Activated CD4-positive, alpha-beta T cell treated with anti-CD3 and anti-CD28 coated beads, Interleukin-2, amount 10 ng/mL, durations not matched to agents 24 days and 14 days (primary cell): ENCODE results near the gene SH3GL2. TPM values are rescaled to one million over a fixed set of nuclear protein-coding genes. Genes with fewer than 3 reads are reported as not detected.

Experiments used
- DNase-seq: peaks from one replicate; pipeline ENCODE4 v3.0.0; 2022
- H3K27ac Mint-ChIP-seq: one replicate; pipeline ENCODE4 v1.8.0; 2022; ENCODE audit warnings: mild to moderate bottlenecking, mixed read lengths
- H3K27me3 Mint-ChIP-seq: one replicate; pipeline ENCODE4 v1.8.0; 2022; ENCODE audit warnings: mixed read lengths
- H3K36me3 Mint-ChIP-seq: one replicate; pipeline ENCODE4 v1.8.0; 2022; ENCODE audit warnings: low read depth, mild to moderate bottlenecking, mixed read lengths
- H3K4me1 Mint-ChIP-seq: one replicate; pipeline ENCODE4 v1.8.0; 2021; ENCODE audit warnings: mixed read lengths
- H3K4me3 Mint-ChIP-seq: one replicate; pipeline ENCODE4 v1.8.0; 2022; ENCODE audit warnings: mild to moderate bottlenecking, moderate library complexity, mixed read lengths
- H3K9me3 Mint-ChIP-seq: one replicate; pipeline ENCODE4 v1.8.0; 2021; ENCODE audit warnings: mixed read lengths
- intact Hi-C: fragments of 100-400 bp; cut with micrococcal nuclease; formaldehyde crosslinking; loops from one replicate; pipeline ENCODE4 v1.15.1; 2023
- total RNA-seq: library from RNA; stranded (reverse); gene quantifications from 2 replicates; pipeline ENCODE4 v1.2.3, GENCODE V29; 2022

SH3GL2 gene
- total RNA-seq, 1 donor from 2014 or later, result not detected

DNA sequence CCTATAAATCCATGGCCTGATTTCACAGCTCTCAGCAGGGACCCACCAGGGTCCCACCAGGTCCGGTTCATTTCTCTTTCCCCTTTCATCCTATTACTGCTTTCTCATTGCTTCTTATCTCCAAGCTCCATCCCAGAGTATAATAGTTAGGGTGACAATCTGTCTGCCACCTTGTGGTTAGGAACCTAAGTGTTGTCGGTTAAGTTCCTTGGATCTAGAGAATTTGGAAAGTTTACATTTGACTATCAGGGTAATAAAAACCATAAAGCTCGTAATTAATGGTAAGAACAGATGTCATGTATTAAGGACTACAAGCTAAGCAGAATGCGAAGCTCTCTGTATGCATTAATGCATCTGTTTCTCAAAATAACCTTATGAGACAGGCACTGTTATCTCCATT, 259.1 kb downstream of the SH3GL2 start:
- Mint-ChIP-seq H3K36me3 (no peaks in the 10 kb centered on the region), H3K9me3 (no peaks in the 10 kb centered on the region), H3K4me3 (no peak overlapping the region), H3K27ac (no peak overlapping the region), H3K27me3 (no peaks in the 10 kb centered on the region), H3K4me1 (no peaks in the 10 kb centered on the region)
- intact Hi-C loops, result no loop called here
- DNase-seq, result no peak

DNA sequence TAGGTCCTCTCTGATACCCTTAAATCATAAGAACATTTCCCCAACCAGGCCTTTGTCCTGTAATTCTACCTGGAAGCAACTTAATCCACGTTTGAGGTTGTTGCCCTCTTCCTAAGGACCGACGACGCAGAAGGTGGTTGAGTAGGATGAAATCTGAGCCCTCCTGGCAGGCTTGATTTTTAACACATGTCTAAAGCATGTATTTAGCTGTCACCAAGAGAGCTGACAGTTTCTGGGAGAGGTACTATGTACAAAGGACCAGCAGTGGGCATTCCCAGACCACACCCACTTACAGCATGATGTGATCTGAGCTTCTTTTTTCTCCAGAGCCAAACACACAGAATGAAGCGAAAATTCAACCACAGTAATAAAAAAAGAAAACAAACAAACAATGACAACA, 260.9 kb downstream of the SH3GL2 start:
- no peaks in the 10 kb centered on the region for H3K4me1 Mint-ChIP-seq
- no peak overlapping the region for H3K27ac Mint-ChIP-seq
- no peak overlapping the region for H3K4me3 Mint-ChIP-seq
- DNase-seq, result no peak
- peaks cover 8% of the 10 kb centered on the region for H3K9me3 Mint-ChIP-seq
- no peaks in the 10 kb centered on the region for H3K27me3 Mint-ChIP-seq
- no peaks in the 10 kb centered on the region for H3K36me3 Mint-ChIP-seq
- intact Hi-C loops, result no loop called here

DNA sequence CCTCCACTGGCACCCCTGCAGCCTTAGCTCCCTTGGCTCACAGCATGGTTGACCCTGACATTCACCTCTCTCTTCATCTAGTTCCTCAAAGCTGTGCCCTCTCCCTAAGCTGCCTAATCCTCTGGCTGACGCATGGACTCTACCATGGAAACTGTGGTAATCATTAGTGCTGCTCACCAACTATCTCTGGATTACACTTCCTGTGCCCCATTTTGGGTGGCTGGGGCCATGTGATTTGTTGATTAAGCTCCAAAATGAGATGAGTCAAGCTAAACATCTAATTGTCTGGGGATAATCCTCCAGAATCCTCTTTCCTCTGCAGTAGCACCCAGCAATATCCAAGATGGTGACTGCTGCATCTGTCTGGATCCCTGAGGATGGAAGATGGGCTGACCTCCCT, 264.4 kb downstream of the SH3GL2 start:
- no peak for DNase-seq
- Mint-ChIP-seq H3K4me3 (no peak overlapping the region), H3K27ac (no peak overlapping the region), H3K4me1 (no peaks in the 10 kb centered on the region), H3K9me3 (peaks cover 13% of the 10 kb centered on the region), H3K36me3 (no peaks in the 10 kb centered on the region), H3K27me3 (no peaks in the 10 kb centered on the region)
- intact Hi-C loops, result no loop called here
